ENCODE data around the gene CPNE9.

GRCh38 chr3:9721015-9721699 is 17.5 kb downstream of the CPNE9 start:
- no peak for TF ChIP-seq CTCF (conservative IDR thresholded peaks at IDR 0.05 in 1 of 2, IDR thresholded peaks at IDR 0.05 in 1 of 2; ENCODE audit: low read depth in 1 of 2, low read length in 2 of 2)
- TF ChIP-seq EZH2 (IDR thresholded peaks at IDR 0.05; ENCODE audit: low read length, missing control alignments): no peak

Measured in fibroblast of lung (primary cell).